Prostate gland (tissue), 2 donors: ENCODE data around the gene SMLR1. TPM values are rescaled to one million over a fixed set of nuclear protein-coding genes. Genes with fewer than 3 reads are reported as not detected.

Experiments
- DNase-seq: peaks from one replicate; pipeline ENCODE4 v3.0.0-alpha.2; 2019; ENCODE audit warnings: low spot score
- H3K27ac ChIP-seq, 2 donors: fragments of 200-600 bp; sonication (generic); 2 replicates each; pipeline ENCODE4 v1.5.1; 2017 to 2019
- H3K27me3 ChIP-seq: fragments of 200-600 bp; sonication (generic); replicated peaks from 2 replicates; pipeline ENCODE4 v1.5.1; 2019; ENCODE audit not compliant: insufficient read depth
- H3K36me3 ChIP-seq, 2 donors: fragments of 200-600 bp; sonication (generic); 1 replicate in 1 of 2; 2 replicates in 1 of 2; pipeline versions ENCODE4 v1.5.1 to v1.8.1; 2017 to 2019
- H3K4me1 ChIP-seq: fragments of 200-600 bp; sonication (generic); replicated peaks from 2 replicates; pipeline ENCODE4 v1.5.1; 2019
- H3K4me3 ChIP-seq, 2 donors: fragments of 200-600 bp; sonication (generic); 2 replicates each; pipeline ENCODE4 v1.5.1; 2017 to 2019
- H3K9me3 ChIP-seq: fragments of 200-600 bp; sonication (generic); 2 replicates; pipeline ENCODE4 v1.5.1; 2017
- CTCF ChIP-seq, 4 experiments: fragments of 200-600 bp in 2 of 4; fragments of 450-650 bp in 2 of 4; sonication (generic) in 2 of 4; IDR thresholded peaks; 1 replicate in 3 of 4; 2 replicates in 1 of 4; pipeline ENCODE4 v1.5.1; 2016 to 2019; ENCODE audit warnings: antibody characterized with exemption in 4 of 4, mild to moderate bottlenecking in 2 of 4, moderate library complexity in 2 of 4
- POLR2A ChIP-seq: fragments of 450-650 bp; IDR thresholded peaks from one replicate; pipeline ENCODE4 v1.6.1; 2016; ENCODE audit warnings: antibody characterized with exemption, mild to moderate bottlenecking
- POLR2AphosphoS5 ChIP-seq: sonication (generic); formaldehyde crosslinking; IDR thresholded peaks from one replicate; pipeline ENCODE4 v1.6.1; 2017; ENCODE audit warnings: antibody characterized with exemption
- WGBS: methylation state at CpG from one replicate; pipeline ENCODE4 v1.1.5; 2018; 5-methylcytosine and 5-hydroxymethylcytosine counted together
- intact Hi-C: fragments of 100-400 bp; cut with DNase I; formaldehyde crosslinking; loops from one replicate; pipeline ENCODE4 v1.14.2; 2022
- total RNA-seq, 2 donors: library from RNA; depleted of rRNA; stranded (reverse); fragments of >200 nt; gene quantifications; one replicate each; pipeline ENCODE4 v1.1.0, GENCODE V29; 2016

Gene SMLR1
- total RNA-seq, 2 donors from 2014 or later = 0.28 TPM; not detected in 1

GRCh38 chr6:130873746-130874145 is 46.5 kb downstream of the SMLR1 start:
- 96% methylated on average over 5 of the region's 5 CpGs for WGBS
- no peak overlapping the region for H3K27ac ChIP-seq
- no peaks in the 10 kb centered on the region for H3K27me3 ChIP-seq
- no peaks in the 10 kb centered on the region for H3K36me3 ChIP-seq
- DNase-seq = no peak
- intact Hi-C loops = loop anchor here (5.0 kb wide), 1 partner anchor 551 kb away; no protein-coding TSS in a partner anchor
- H3K4me1 ChIP-seq = no peaks in the 10 kb centered on the region
- TF ChIP-seq CTCF (IDR thresholded peaks at IDR 0.05) (no peak), POLR2AphosphoS5 (no peak), POLR2A (no peak)
- no peak overlapping the region for H3K4me3 ChIP-seq
- no peaks in the 10 kb centered on the region for H3K9me3 ChIP-seq

DNA sequence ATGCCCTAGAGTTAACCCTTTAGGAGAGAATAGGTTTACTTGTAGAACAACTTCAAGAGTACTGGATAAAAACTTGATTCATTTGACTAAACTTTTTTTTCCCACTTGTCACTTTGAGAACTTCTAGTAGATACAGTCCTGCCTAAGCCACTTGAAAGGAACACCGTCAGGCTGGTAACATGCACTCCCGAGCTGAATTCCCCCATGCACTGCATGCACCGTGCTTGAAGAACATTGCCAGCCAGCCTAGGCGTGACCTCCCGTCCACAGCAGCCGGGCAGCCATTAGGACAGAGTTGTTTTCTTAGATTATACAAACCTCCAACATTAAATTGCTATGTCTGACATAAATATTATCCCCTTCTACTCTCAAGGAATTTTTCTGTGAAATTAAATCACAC is 52.6 kb downstream of the SMLR1 start:
- Histone ChIP-seq H3K4me1 (no peaks in the 10 kb centered on the region), H3K36me3 (no peaks in the 10 kb centered on the region), H3K27me3 (no peaks in the 10 kb centered on the region), H3K9me3 (no peaks in the 10 kb centered on the region), H3K27ac (no peak overlapping the region), H3K4me3 (no peak overlapping the region)
- TF ChIP-seq POLR2AphosphoS5 = no peak
- TF ChIP-seq POLR2A = no peak
- no peak for TF ChIP-seq CTCF (IDR thresholded peaks at IDR 0.05)
- no peak for DNase-seq
- 87% methylated on average over 6 of the region's 6 CpGs for WGBS
- intact Hi-C loops = loop anchor here (10.0 kb wide), 1 partner anchor 715 kb away; no protein-coding TSS in a partner anchor

GRCh38 chr6:130882370-130882769 is 55.2 kb downstream of the SMLR1 start:
- WGBS = 67% methylated on average over 4 of the region's 4 CpGs
- no peak for DNase-seq

GRCh38 chr6:130885392-130886192 is 58.4 kb downstream of the SMLR1 start:
- peak; percentile 77 for DNase-seq
- intact Hi-C loops = loop anchor here (2.0 to 10.0 kb wide), 4 partner anchors 182 to 709 kb away; no protein-coding TSS in a partner anchor
- H3K36me3 ChIP-seq = no peaks in the 10 kb centered on the region
- H3K9me3 ChIP-seq = no peaks in the 10 kb centered on the region
- no peak overlapping the region for H3K4me3 ChIP-seq
- 29% methylated on average over 4 of the region's 4 CpGs for WGBS
- H3K27me3 ChIP-seq = no peaks in the 10 kb centered on the region
- TF ChIP-seq CTCF (IDR thresholded peaks at IDR 0.05) (peak; percentile 72 to 93 (median 88)), POLR2A (no peak), POLR2AphosphoS5 (peak; percentile 58)
- no peak overlapping the region for H3K27ac ChIP-seq
- H3K4me1 ChIP-seq = no peaks in the 10 kb centered on the region

More at GRCh38 chr6:130882370-130882769, 55.2 kb downstream of the SMLR1 start:
- H3K4me3 ChIP-seq = no peak overlapping the region
- H3K36me3 ChIP-seq = no peaks in the 10 kb centered on the region
- intact Hi-C loops = loop anchor here (10.0 kb wide), 1 partner anchor 712 kb away; no protein-coding TSS in a partner anchor
- TF ChIP-seq POLR2A (no peak), POLR2AphosphoS5 (no peak), CTCF (IDR thresholded peaks at IDR 0.05) (no peak)
- no peaks in the 10 kb centered on the region for H3K9me3 ChIP-seq
- H3K27me3 ChIP-seq = no peaks in the 10 kb centered on the region
- H3K4me1 ChIP-seq = no peaks in the 10 kb centered on the region
- no peak overlapping the region for H3K27ac ChIP-seq

Other genes starting within 250 kb of the SMLR1 start
- 100 to 1,000 TPM in 1 of 2 donors, 10 to 100 TPM in 1; 11.9 to 105 TPM for gene EPB41L2, start 235.8 kb downstream of the SMLR1 start, total RNA-seq